Loucy (cell line): ENCODE results near the gene ALKBH5.

ENCODE experiments used
- H2AFZ ChIP-seq: fragments of 200-600 bp; sonication (generic); 2 replicates; pipeline ENCODE4 v1.6.0; 2016; ENCODE audit warnings: antibody characterized with exemption, mild to moderate bottlenecking, low read length, moderate library complexity
- H3F3A ChIP-seq: fragments of 200-600 bp; 2 replicates; pipeline ENCODE4 v1.6.0; 2016; ENCODE audit warnings: antibody characterized with exemption, low read depth, mild to moderate bottlenecking
- H3K27me3 ChIP-seq: fragments of 200-600 bp; sonication (generic); 2 replicates; pipeline ENCODE4 v1.6.1; 2014; ENCODE audit warnings: low read length, mild to moderate bottlenecking; ENCODE audit not compliant: insufficient read depth, poor library complexity, severe bottlenecking
- H3K36me3 ChIP-seq: fragments of 200-600 bp; sonication (generic); 2 replicates; pipeline ENCODE4 v1.6.1; 2016; ENCODE audit warnings: low read length; ENCODE audit not compliant: insufficient read depth
- H3K4me1 ChIP-seq: fragments of 200-600 bp; sonication (generic); 2 replicates; pipeline ENCODE4 v1.5.1; 2014; ENCODE audit warnings: low read length, mild to moderate bottlenecking; ENCODE audit not compliant: insufficient read depth, poor library complexity, severe bottlenecking
- H3K4me2 ChIP-seq: fragments of 200-600 bp; sonication (generic); 2 replicates; pipeline ENCODE4 v1.6.0; 2014; ENCODE audit warnings: antibody characterized with exemption, low read length, low read depth, mild to moderate bottlenecking; ENCODE audit not compliant: poor library complexity, severe bottlenecking
- H3K4me3 ChIP-seq: fragments of 200-600 bp; sonication (generic); 2 replicates; pipeline ENCODE4 v1.5.1; 2014; ENCODE audit warnings: low read length, mild to moderate bottlenecking, mixed read lengths; ENCODE audit not compliant: poor library complexity, severe bottlenecking
- H3K79me2 ChIP-seq: fragments of 200-600 bp; sonication (generic); 2 replicates; pipeline ENCODE4 v1.6.1; 2014; ENCODE audit warnings: low read length; ENCODE audit not compliant: insufficient read depth
- H3K9ac ChIP-seq: fragments of 200-600 bp; sonication (generic); 2 replicates; pipeline ENCODE4 v1.6.0; 2014; ENCODE audit warnings: mild to moderate bottlenecking, low read depth, low read length, moderate library complexity; ENCODE audit not compliant: poor library complexity, severe bottlenecking
- H3K9me2 ChIP-seq: fragments of 200-600 bp; sonication (generic); replicated peaks from 2 replicates; pipeline ENCODE4 v1.6.1; 2016; ENCODE audit warnings: low read depth, low read length, mixed read lengths
- H3K9me3 ChIP-seq: fragments of 200-600 bp; sonication (generic); 2 replicates; pipeline ENCODE4 v1.6.1; 2014; ENCODE audit warnings: mild to moderate bottlenecking, antibody characterized with exemption, low read length, low read depth; ENCODE audit not compliant: insufficient read depth
- H4K20me1 ChIP-seq: fragments of 200-600 bp; sonication (generic); 2 replicates; pipeline ENCODE4 v1.6.0; 2014; ENCODE audit warnings: antibody characterized with exemption, low read length, mild to moderate bottlenecking; ENCODE audit not compliant: insufficient read depth, poor library complexity, severe bottlenecking
- CTCF ChIP-seq: fragments of 200-600 bp; sonication (generic); conservative IDR thresholded peaks from 2 replicates; pipeline ENCODE4 v1.5.1; 2014; ENCODE audit warnings: mild to moderate bottlenecking, antibody characterized with exemption, low read length
- EZH2phosphoT487 ChIP-seq: fragments of 200-600 bp; IDR thresholded peaks from 2 replicates; pipeline ENCODE4 v1.6.1; 2018; ENCODE audit warnings: antibody characterized with exemption, mild to moderate bottlenecking, moderate library complexity, borderline replicate concordance

The ALKBH5 gene

GRCh38 chr17:18183334-18184142, at the start of gene ALKBH5:
TSS of gene ALKBH5 (plus strand) at chr17:18183828. CDS start at chr17:18184244, 416 bp downstream.
- H3K36me3 ChIP-seq, result no peaks in the 10 kb centered on the region; the same call in 1 of the 2 replicates
- H3K9me3 ChIP-seq, result no peaks in the 10 kb centered on the region
- peaks cover 44% of the 10 kb centered on the region for H4K20me1 ChIP-seq
- TF ChIP-seq CTCF (peak; percentile 40), EZH2phosphoT487 (no peak)
- peaks cover 46% of the 10 kb centered on the region for H3K4me1 ChIP-seq
- no peaks in the 10 kb centered on the region for H3K9me2 ChIP-seq
- H3K79me2 ChIP-seq, result peaks cover 58% of the 10 kb centered on the region
- peak within 1 kb of the TSS; percentile 96 for H2AFZ ChIP-seq
- H3F3A ChIP-seq, result no peaks in the 10 kb centered on the region
- peak within 1 kb of the TSS; percentile 82 for H3K9ac ChIP-seq
- H3K4me2 ChIP-seq, result peak within 1 kb of the TSS; percentile 97
- no peaks in the 10 kb centered on the region for H3K27me3 ChIP-seq
- H3K4me3 ChIP-seq, result peak within 1 kb of the TSS; percentile 97

GRCh38 chr17:18136357-18136756, 47.3 kb upstream of the ALKBH5 start:
- no peaks in the 10 kb centered on the region for H3K4me1 ChIP-seq
- no peaks in the 10 kb centered on the region for H4K20me1 ChIP-seq
- no peak overlapping the region for H3K4me3 ChIP-seq
- no peaks in the 10 kb centered on the region for H3K79me2 ChIP-seq
- no peak overlapping the region for H2AFZ ChIP-seq
- H3K9me3 ChIP-seq, result no peaks in the 10 kb centered on the region
- no peak for TF ChIP-seq EZH2phosphoT487
- H3K9me2 ChIP-seq, result no peaks in the 10 kb centered on the region
- H3K27me3 ChIP-seq, result no peaks in the 10 kb centered on the region
- H3K36me3 ChIP-seq, result no peaks in the 10 kb centered on the region
- no peaks in the 10 kb centered on the region for H3F3A ChIP-seq
- H3K9ac ChIP-seq, result no peak overlapping the region
- no peak overlapping the region for H3K4me2 ChIP-seq

- no peak overlapping the region for H3K4me3 ChIP-seq
- H3K9ac ChIP-seq, result no peak overlapping the region
- no peaks in the 10 kb centered on the region for H3K9me3 ChIP-seq
- H3K4me2 ChIP-seq, result no peak overlapping the region
- no peaks in the 10 kb centered on the region for H3K9me2 ChIP-seq
- H3K79me2 ChIP-seq, result no peaks in the 10 kb centered on the region
- no peak overlapping the region for H2AFZ ChIP-seq
- H4K20me1 ChIP-seq, result no peaks in the 10 kb centered on the region
- H3F3A ChIP-seq, result no peaks in the 10 kb centered on the region
- no peaks in the 10 kb centered on the region for H3K27me3 ChIP-seq
- TF ChIP-seq CTCF (no peak), EZH2phosphoT487 (no peak)
- H3K4me1 ChIP-seq, result no peaks in the 10 kb centered on the region
- H3K36me3 ChIP-seq, result no peaks in the 10 kb centered on the region
These were observed 45.4 kb upstream of the ALKBH5 start for GRCh38 chr17:18138065-18138749.
